H1 (cell line): ENCODE results near the gene MFRP. TPM values are rescaled to one million over a fixed set of nuclear protein-coding genes. Genes with fewer than 3 reads are reported as not detected.

ENCODE experiments used
- CTCF ChIA-PET: fragments of 300-600 bp; sonication (Branson Sonifier 250); formaldehyde crosslinking; loops from one replicate; lab custom pipeline; 2021; ENCODE audit not compliant: partially characterized antibody; lab: Charles Lee
- POLR2A ChIA-PET: fragments of 300-600 bp; sonication (Branson Sonifier 250); formaldehyde crosslinking; loops from one replicate; lab custom pipeline; 2021; ENCODE audit warnings: inconsistent platforms; ENCODE audit not compliant: partially characterized antibody; lab: Charles Lee
- DNase-seq, 2 experiments: peaks; one replicate each; pipeline versions ENCODE4 v3.0.0 to v3.0.0-alpha.2; 2010 to 2022; ENCODE audit warnings: low spot score in 2 of 2, low read depth in 1 of 2, mixed read lengths in 1 of 2
- FAIRE-seq: peaks from 2 replicates; lab custom pipeline; 2011; peaks lifted over from hg19 to GRCh38; lab: Jason Lieb, UNC
- H2AFZ ChIP-seq: 2 replicates; pipeline ENCODE4 v1.8.1; 2012; ENCODE audit warnings: low read length, inconsistent platforms
- H2AK5ac ChIP-seq: 2 replicates; pipeline ENCODE4 v1.6.1; 2013; ENCODE audit warnings: low read depth, low read length
- H2BK120ac ChIP-seq: replicated peaks from 2 replicates; pipeline ENCODE3; 2013; ENCODE audit warnings: low read depth, low read length, inconsistent platforms
- H2BK12ac ChIP-seq: 2 replicates; pipeline ENCODE4 v1.6.1; 2013; ENCODE audit warnings: low read depth, low read length
- H2BK15ac ChIP-seq: 2 replicates; pipeline ENCODE4 v1.6.1; 2013; ENCODE audit warnings: low read length
- H2BK20ac ChIP-seq: 2 replicates; pipeline ENCODE4 v1.6.1; 2013; ENCODE audit warnings: low read length
- H2BK5ac ChIP-seq: 2 replicates; pipeline ENCODE4 v1.6.1; 2013; ENCODE audit warnings: low read depth, low read length
- H3K14ac ChIP-seq: 2 replicates; pipeline ENCODE4 v1.6.1; 2013; ENCODE audit warnings: inconsistent platforms; ENCODE audit not compliant: insufficient read length
- H3K18ac ChIP-seq: 2 replicates; pipeline ENCODE4 v1.6.1; 2013; ENCODE audit warnings: low read length; ENCODE audit errors: extremely low read depth
- H3K23ac ChIP-seq: 2 replicates; pipeline ENCODE4 v1.6.1; 2013; ENCODE audit warnings: inconsistent platforms; ENCODE audit not compliant: insufficient read length
- H3K23me2 ChIP-seq: 2 replicates; pipeline ENCODE4 v1.6.1; 2013; ENCODE audit warnings: low read depth, low read length
- H3K27ac ChIP-seq: 2 replicates; pipeline ENCODE4 v1.6.1; 2011; ENCODE audit warnings: low read depth, low read length, inconsistent platforms
- H3K27me3 ChIP-seq, 4 experiments: replicated peaks in 1 of 4; 1 replicate in 1 of 4; 2 replicates in 3 of 4; pipeline versions ENCODE4 v1.6.1 to v1.8.1; 2011 to 2013; ENCODE audit warnings: low read length in 3 of 4, mild to moderate bottlenecking in 3 of 4, inconsistent platforms in 2 of 4, mixed read lengths in 2 of 4, moderate library complexity in 1 of 4; ENCODE audit not compliant: control insufficient read depth in 3 of 4, insufficient read depth in 3 of 4; ENCODE audit errors: extremely low read depth in 1 of 4
- H3K36me3 ChIP-seq, 4 experiments: 2 replicates each; pipeline versions ENCODE4 v1.6.1 to v1.8.1; 2011 to 2013; ENCODE audit warnings: mild to moderate bottlenecking in 4 of 4, low read length in 3 of 4, moderate library complexity in 2 of 4, control low read depth in 1 of 4, inconsistent platforms in 1 of 4; ENCODE audit not compliant: insufficient read depth in 4 of 4, control insufficient read depth in 2 of 4
- H3K4ac ChIP-seq: replicated peaks from 2 replicates; pipeline ENCODE3; 2013; ENCODE audit warnings: low read length, low read depth, mixed read lengths, inconsistent platforms; ENCODE audit not compliant: insufficient read length
- H3K4me1 ChIP-seq, 4 experiments: replicated peaks in 1 of 4; 1 replicate in 1 of 4; 2 replicates in 3 of 4; pipeline versions ENCODE4 v1.6.1 to v1.8.1; 2011 to 2013; ENCODE audit warnings: low read length in 3 of 4, inconsistent platforms in 2 of 4, mixed read lengths in 1 of 4; ENCODE audit not compliant: insufficient read depth in 4 of 4, control insufficient read depth in 3 of 4
- H3K4me2 ChIP-seq, 2 experiments: 2 replicates each; pipeline versions ENCODE4 v1.6.1 to v1.8.1; 2011 to 2013; ENCODE audit warnings: low read depth in 2 of 2, low read length in 2 of 2, control low read depth in 1 of 2, inconsistent platforms in 1 of 2, mild to moderate bottlenecking in 1 of 2; ENCODE audit not compliant: insufficient read depth in 1 of 2
- H3K4me3 ChIP-seq, 4 experiments: fragments of 200-600, 300-600 bp in 1 of 4; sonication (generic), shearing (Covaris generic), sonication (Bioruptor Twin) in 1 of 4; 2 replicates each; pipeline versions ENCODE4 v1.5.1 to v1.8.1; 2011 to 2016; ENCODE audit warnings: low read length in 4 of 4, low read depth in 3 of 4, control low read depth in 2 of 4, inconsistent platforms in 2 of 4, mild to moderate bottlenecking in 2 of 4, mixed read lengths in 1 of 4, moderate library complexity in 1 of 4; ENCODE audit not compliant: insufficient read depth in 2 of 4; ENCODE audit errors: extremely low read depth in 1 of 4
- H3K56ac ChIP-seq: replicated peaks from 2 replicates; pipeline ENCODE3; 2013; ENCODE audit warnings: low read depth, mild to moderate bottlenecking, mixed read lengths, low read length, inconsistent platforms; ENCODE audit not compliant: insufficient read length
- H3K79me1 ChIP-seq: 2 replicates; pipeline ENCODE4 v1.6.1; 2013; ENCODE audit warnings: low read depth, low read length, control low read depth
- H3K79me2 ChIP-seq, 2 experiments: 2 replicates each; pipeline versions ENCODE4 v1.6.1 to v1.8.1; 2012 to 2013; ENCODE audit warnings: low read length in 2 of 2, mild to moderate bottlenecking in 2 of 2, inconsistent platforms in 1 of 2; ENCODE audit not compliant: insufficient read depth in 2 of 2, control insufficient read depth in 1 of 2
- H3K9ac ChIP-seq, 4 experiments: replicated peaks in 1 of 4; 1 replicate in 1 of 4; 2 replicates in 3 of 4; pipeline versions ENCODE4 v1.6.1 to v1.8.1; 2011 to 2013; ENCODE audit warnings: low read depth in 3 of 4, low read length in 3 of 4, control low read depth in 2 of 4, mild to moderate bottlenecking in 2 of 4, moderate library complexity in 2 of 4, inconsistent platforms in 1 of 4; ENCODE audit errors: extremely low read depth in 1 of 4
- H3K9me3 ChIP-seq, 2 experiments: 2 replicates each; pipeline versions ENCODE4 v1.6.1 to v1.8.1; 2012 to 2013; ENCODE audit warnings: mild to moderate bottlenecking in 2 of 2, moderate library complexity in 2 of 2, control low read depth in 1 of 2, inconsistent platforms in 1 of 2, low read depth in 1 of 2, low read length in 1 of 2, mixed read lengths in 1 of 2; ENCODE audit not compliant: insufficient read depth in 2 of 2
- H4K20me1 ChIP-seq, 2 experiments: replicated peaks in 1 of 2; 2 replicates each; pipeline versions ENCODE3 to v1.8.1; 2011 to 2013; ENCODE audit warnings: inconsistent platforms in 2 of 2, low read length in 2 of 2, mild to moderate bottlenecking in 1 of 2; ENCODE audit not compliant: insufficient read depth in 2 of 2, control insufficient read depth in 1 of 2
- H4K5ac ChIP-seq: 2 replicates; pipeline ENCODE4 v1.6.1; 2013; ENCODE audit warnings: low read length, low read depth, mixed read lengths, inconsistent platforms; ENCODE audit not compliant: insufficient read length
- H4K8ac ChIP-seq: 2 replicates; pipeline ENCODE4 v1.8.0; 2013; ENCODE audit warnings: mild to moderate bottlenecking, moderate library complexity, low read length, inconsistent platforms; ENCODE audit not compliant: insufficient read depth; ENCODE audit errors: extremely low read depth
- H4K91ac ChIP-seq: replicated peaks from 2 replicates; pipeline ENCODE3; 2013; ENCODE audit warnings: low read length, mixed read lengths, inconsistent platforms; ENCODE audit not compliant: insufficient read length
- BACH1 ChIP-seq: IDR thresholded peaks from 2 replicates; pipeline ENCODE4 v1.6.1; 2012; ENCODE audit warnings: low read length, improper control_type of control experiment
- BRCA1 ChIP-seq: IDR thresholded peaks from 2 replicates; pipeline ENCODE4 v1.6.1; 2012; ENCODE audit warnings: low read depth, low read length, improper control_type of control experiment
- CHD1 ChIP-seq: IDR thresholded peaks from 2 replicates; pipeline ENCODE4 v1.6.1; 2012; ENCODE audit warnings: low read depth, low read length, improper control_type of control experiment
- EGR1 ChIP-seq: IDR thresholded peaks from 2 replicates; pipeline ENCODE4 v1.6.1; 2011; ENCODE audit warnings: low read depth, low read length, borderline replicate concordance
- PHF8 ChIP-seq: fragments of 200-600 bp; sonication (generic); conservative IDR thresholded peaks from 2 replicates; pipeline ENCODE4 v1.7.1; 2012; ENCODE audit warnings: low read depth, mild to moderate bottlenecking, inconsistent platforms, low read length, moderate library complexity
- POLR2A ChIP-seq, 2 experiments: IDR thresholded peaks; 1 replicate in 1 of 2; 2 replicates in 1 of 2; pipeline ENCODE4 v1.6.1; 2011; ENCODE audit warnings: low read depth in 2 of 2, low read length in 2 of 2, mild to moderate bottlenecking in 2 of 2; ENCODE audit errors: control extremely low read depth in 1 of 2
- POU5F1 ChIP-seq: IDR thresholded peaks from 2 replicates; pipeline ENCODE4 v1.6.1; 2011; ENCODE audit warnings: low read depth, mild to moderate bottlenecking, low read length, moderate library complexity
- SAP30 ChIP-seq: fragments of 300-600 bp; sonication (generic); IDR thresholded peaks from 2 replicates; pipeline ENCODE4 v1.7.1; 2012; ENCODE audit warnings: low read length, moderate library complexity, mild to moderate bottlenecking, inconsistent platforms; ENCODE audit not compliant: insufficient read depth, insufficient replicate concordance
- WGBS, 2 experiments: shearing (Covaris generic) in 1 of 2; methylation state at CpG; one replicate each; pipeline versions ENCODE4 v1.1.6 to v1.1.7; 2013 to 2015; ENCODE audit warnings: low lambda C conversion rate in 2 of 2, mixed read lengths in 2 of 2, inconsistent platforms in 1 of 2, low coverage in 1 of 2, missing lambda C conversion rate in 1 of 2; ENCODE audit not compliant: insufficient replicate concordance in 2 of 2, insufficient coverage in 1 of 2, insufficient read length in 1 of 2; ENCODE audit errors: extremely low coverage in 1 of 2, missing lambda C conversion rate in 1 of 2; 5-methylcytosine and 5-hydroxymethylcytosine counted together
- polyA plus RNA-seq, 7 experiments: library from polyadenylated mRNA; depleted of rRNA in 3 of 7; stranded (reverse) in 5 of 7; unstranded in 2 of 7; fragments of >200 nt in 5 of 7; fragments of 200-250 nt in 2 of 7; gene quantifications; 1 replicate in 5 of 7; 2 replicates in 1 of 7; 4 replicates in 1 of 7; pipeline versions ENCODE4 v1.2.1 to v1.2.3, GENCODE V29; 2011 to 2013; ENCODE audit warnings: missing spikeins in 2 of 7, mixed read lengths in 2 of 7
- total RNA-seq: library from RNA; stranded (reverse); fragmentation: NEBNext Ultra II Directional; extraction: Animal tissue kit (Norgen Biotek cat#: 25700); gene quantifications from 2 replicates; pipeline ENCODE4 v1.2.1, GENCODE V29; 2021

MFRP gene
- total and polyA plus RNA-seq, 2 of the 8 experiments (the other 6 are each of a cell fraction or from before 2014, with no cell fraction given): 0.02 TPM; not detected in 1

DNA sequence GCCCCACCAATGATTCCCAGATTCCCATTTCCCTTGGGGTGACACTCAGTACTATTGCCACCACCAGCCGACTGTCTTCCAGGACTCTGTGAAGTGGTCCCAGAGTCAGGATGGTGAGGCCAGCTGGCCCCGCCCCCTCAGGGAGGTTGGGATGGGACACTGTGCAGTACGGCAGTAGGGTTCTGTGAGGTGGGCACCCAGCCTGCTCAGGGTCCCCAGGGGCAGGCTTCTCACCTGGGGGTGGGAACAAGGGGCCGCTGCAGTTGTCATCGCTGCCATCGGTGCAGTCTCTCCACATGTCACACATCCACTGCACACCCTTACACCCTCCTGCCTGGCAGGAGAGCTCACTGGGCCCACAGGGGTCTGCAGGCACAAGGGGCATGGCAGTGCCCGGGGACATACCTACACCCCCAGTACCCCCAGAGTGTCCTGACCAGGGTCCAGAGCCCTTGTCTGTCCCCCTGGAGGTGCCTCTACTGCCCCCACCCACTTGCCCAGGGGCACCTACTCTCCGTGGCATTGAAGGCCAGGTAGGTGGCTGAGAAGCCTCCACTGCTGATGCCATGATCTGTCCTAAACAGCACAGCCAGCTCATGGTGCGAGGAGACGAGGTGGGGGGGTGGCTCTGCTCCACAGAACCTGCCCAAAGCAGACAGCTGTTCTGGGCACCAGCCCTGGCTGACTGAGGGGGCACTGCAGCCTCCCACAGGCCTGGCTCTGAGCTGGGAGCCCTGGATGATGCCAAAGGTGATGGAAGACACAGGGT lies 4.0 kb downstream of the MFRP start:
- CTCF ChIA-PET: interaction anchor here (0.6 to 20.0 kb wide), 9 partner anchors 7 to 132 kb away, joined by 3 to 463 read pairs (median 10); partner anchors contain the start of genes MCAM and USP2
- WGBS, 2 experiments: 83% methylated on average over 10 of the region's 10 CpGs; no CpG with 5 or more reads in 1 of the 2 experiments
- peaks cover 17% of the 10 kb centered on the region; the same call in 1 of the 2 replicates for H3K23me2 ChIP-seq
- H2BK12ac ChIP-seq: 0 out of 2 replicates have a peak overlapping the region, but pooled peaks have one; percentile 23
- no peak for TF ChIP-seq PHF8
- no peak for TF ChIP-seq BRCA1
- TF ChIP-seq CHD1: no peak
- TF ChIP-seq POU5F1: no peak
- no peak for TF ChIP-seq EGR1
- no peak for TF ChIP-seq POLR2A (IDR thresholded peaks at IDR 0.05; ENCODE audit: control extremely low read depth in 1 of 2, low read depth in 2 of 2, low read length in 2 of 2)
- no peak for TF ChIP-seq SAP30
- TF ChIP-seq BACH1: no peak
- TF ChIP-seq, all 59 proteins: peak for 0
- no peak overlapping the region for H3K56ac ChIP-seq
- H4K20me1 ChIP-seq: peaks cover 3 to 9% of the 10 kb centered on the region in 2 experiments
- H2AK5ac ChIP-seq: no peak overlapping the region
- H4K5ac ChIP-seq: no peak overlapping the region
- no peaks in the 10 kb centered on the region for H3K9me3 ChIP-seq
- no peak overlapping the region for H3K14ac ChIP-seq
- no peak overlapping the region for H4K91ac ChIP-seq
- no peak overlapping the region for H3K27ac ChIP-seq
- H3K79me2 ChIP-seq: no peaks in the 10 kb centered on the region
- H2BK5ac ChIP-seq: no peak overlapping the region
- no peak overlapping the region for H2AFZ ChIP-seq
- H3K36me3 ChIP-seq: no peaks in the 10 kb centered on the region
- H3K27me3 ChIP-seq: peaks cover 12 to 44% (median 33%) of the 10 kb centered on the region in 4 experiments
- no peaks in the 10 kb centered on the region; the same call in 1 of the 2 replicates for H3K79me1 ChIP-seq
- peak overlapping the region; percentile 92; the same call in 1 of the 2 replicates for H2BK15ac ChIP-seq
- H3K18ac ChIP-seq: no peak overlapping the region
- H3K23ac ChIP-seq: no peak overlapping the region
- DNase-seq: no peak
- H3K9ac ChIP-seq: no peak overlapping the region
- POLR2A ChIA-PET: interaction anchor here (1.0 to 1.6 kb wide), 3 partner anchors 13 to 76 kb away, joined by 3 read pairs; no protein-coding TSS in a partner anchor
- no peak overlapping the region for H3K4me2 ChIP-seq
- no peak overlapping the region for H2BK20ac ChIP-seq
- H4K8ac ChIP-seq: no peak overlapping the region
- no peak for FAIRE-seq
- H3K4ac ChIP-seq: no peak overlapping the region
- peaks cover 5 to 25% (median 17%) of the 10 kb centered on the region in 4 experiments for H3K4me1 ChIP-seq
- no peak overlapping the region for H2BK120ac ChIP-seq
- no peak overlapping the region for H3K4me3 ChIP-seq
